Measurements from ENCODE around the gene TNFAIP8. TPM values are rescaled to one million over a fixed set of nuclear protein-coding genes. Genes with fewer than 3 reads are reported as not detected.

The TNFAIP8 gene
- total RNA-seq, 2 donors from 2014 or later, result 29.6 to 39.5 TPM

DNA sequence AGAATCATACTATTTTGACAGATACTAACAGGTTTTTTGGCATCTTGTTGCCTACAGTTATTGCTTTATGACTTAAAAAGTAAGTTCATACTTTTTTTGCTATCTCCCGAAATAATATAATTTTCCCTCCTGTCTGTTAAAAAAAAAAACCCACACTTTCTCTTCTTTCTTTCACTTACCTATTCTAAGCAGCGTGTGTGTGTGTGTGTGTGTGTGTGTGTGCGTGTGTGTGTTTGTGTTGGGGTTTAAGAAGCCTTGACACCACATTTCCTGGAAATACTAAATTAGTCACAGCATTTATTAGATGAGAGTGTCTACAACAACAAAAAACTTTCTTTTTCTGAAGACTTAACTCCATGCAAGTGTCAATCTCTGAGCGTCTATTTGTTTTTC, 12.4 kb downstream of the TNFAIP8 start:
- Mint-ChIP-seq H3K36me3 (ENCODE audit: low read depth) (peaks cover 7% of the 10 kb centered on the region), H3K27ac (no peak overlapping the region)
- TF ChIP-seq, protein P1, sequence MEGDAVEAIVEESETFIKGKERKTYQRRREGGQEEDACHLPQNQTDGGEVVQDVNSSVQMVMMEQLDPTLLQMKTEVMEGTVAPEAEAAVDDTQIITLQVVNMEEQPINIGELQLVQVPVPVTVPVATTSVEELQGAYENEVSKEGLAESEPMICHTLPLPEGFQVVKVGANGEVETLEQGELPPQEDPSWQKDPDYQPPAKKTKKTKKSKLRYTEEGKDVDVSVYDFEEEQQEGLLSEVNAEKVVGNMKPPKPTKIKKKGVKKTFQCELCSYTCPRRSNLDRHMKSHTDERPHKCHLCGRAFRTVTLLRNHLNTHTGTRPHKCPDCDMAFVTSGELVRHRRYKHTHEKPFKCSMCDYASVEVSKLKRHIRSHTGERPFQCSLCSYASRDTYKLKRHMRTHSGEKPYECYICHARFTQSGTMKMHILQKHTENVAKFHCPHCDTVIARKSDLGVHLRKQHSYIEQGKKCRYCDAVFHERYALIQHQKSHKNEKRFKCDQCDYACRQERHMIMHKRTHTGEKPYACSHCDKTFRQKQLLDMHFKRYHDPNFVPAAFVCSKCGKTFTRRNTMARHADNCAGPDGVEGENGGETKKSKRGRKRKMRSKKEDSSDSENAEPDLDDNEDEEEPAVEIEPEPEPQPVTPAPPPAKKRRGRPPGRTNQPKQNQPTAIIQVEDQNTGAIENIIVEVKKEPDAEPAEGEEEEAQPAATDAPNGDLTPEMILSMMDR (conservative IDR thresholded peaks at IDR 0.05), result no peak

DNA sequence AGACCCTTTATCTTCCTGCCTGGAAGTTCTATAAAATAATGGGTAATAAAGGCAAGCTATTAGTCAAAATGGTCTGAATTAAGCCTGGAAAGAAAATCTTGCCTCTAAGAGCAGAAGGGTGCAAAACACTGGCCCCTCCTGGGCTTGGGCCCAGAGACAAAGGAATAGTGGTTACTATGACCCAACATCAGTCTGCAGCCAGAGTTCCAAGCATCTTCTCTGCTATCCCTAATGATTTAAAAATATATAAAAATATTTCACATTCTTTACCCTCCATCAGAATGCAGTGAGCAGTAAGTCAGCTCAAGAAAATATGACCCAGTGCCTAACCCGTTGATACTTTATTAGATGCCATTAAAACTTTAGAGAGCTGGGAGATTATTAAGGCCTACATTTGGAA, 14.7 kb downstream of the TNFAIP8 start:
- no peaks in the 10 kb centered on the region for H3K27me3 ChIP-seq (ENCODE audit: control insufficient read depth, insufficient read depth, low read length, poor library complexity, severe bottlenecking)
- Mint-ChIP-seq H3K4me1 (peaks cover 18% of the 10 kb centered on the region), H3K4me3 (no peak overlapping the region), H3K36me3 (ENCODE audit: low read depth) (peaks cover 4% of the 10 kb centered on the region), H3K27ac (no peak overlapping the region), H3K27me3 (ENCODE audit: insufficient read depth) (no peaks in the 10 kb centered on the region), H3K9me3 (no peaks in the 10 kb centered on the region)
- TF ChIP-seq, protein P1 (conservative IDR thresholded peaks at IDR 0.05), result no peak
- H3K4me1 ChIP-seq (ENCODE audit: control insufficient read depth, insufficient read depth, low read length), result no peaks in the 10 kb centered on the region
- 98 to 100% methylated on average over 1 of the region's 1 CpG for WGBS, 2 experiments (ENCODE audit: insufficient coverage in 1 of 2, insufficient read length in 1 of 2)
- no peak for DNase-seq
- H3K9ac ChIP-seq (ENCODE audit: extremely low read depth, low read length, poor library complexity, severe bottlenecking), result no peak overlapping the region
- no peak overlapping the region for H3K4me3 ChIP-seq (ENCODE audit: low read length)
- no peaks in the 10 kb centered on the region for H3K9me3 ChIP-seq (ENCODE audit: control insufficient read depth, low read length)
- peaks cover 18% of the 10 kb centered on the region for H3K36me3 ChIP-seq (ENCODE audit: control insufficient read depth, insufficient read depth, low read length)
- no peak overlapping the region for H3K27ac ChIP-seq (ENCODE audit: low read depth, low read length)

More for the DNA sequence above, 12.4 kb downstream of the TNFAIP8 start:
- H3K9me3 Mint-ChIP-seq, result no peaks in the 10 kb centered on the region
- H3K4me1 ChIP-seq (ENCODE audit: control insufficient read depth, insufficient read depth, low read length), result no peaks in the 10 kb centered on the region
- H3K9ac ChIP-seq (ENCODE audit: extremely low read depth, low read length, poor library complexity, severe bottlenecking), result no peak overlapping the region
- no peak for DNase-seq
- H3K27me3 ChIP-seq (ENCODE audit: control insufficient read depth, insufficient read depth, low read length, poor library complexity, severe bottlenecking), result no peaks in the 10 kb centered on the region
- no peak overlapping the region for H3K4me3 Mint-ChIP-seq
- H3K9me3 ChIP-seq (ENCODE audit: control insufficient read depth, low read length), result no peaks in the 10 kb centered on the region
- H3K36me3 ChIP-seq (ENCODE audit: control insufficient read depth, insufficient read depth, low read length), result peaks cover 11% of the 10 kb centered on the region
- no peak overlapping the region for H3K4me3 ChIP-seq (ENCODE audit: low read length)
- H3K4me1 Mint-ChIP-seq, result peaks cover 18% of the 10 kb centered on the region
- WGBS, 2 experiments (ENCODE audit: insufficient coverage in 1 of 2, insufficient read length in 1 of 2), result 100% methylated on average over 2 of the region's 4 CpGs; no CpG with 5 or more reads in 1 of the 2 experiments
- H3K27me3 Mint-ChIP-seq (ENCODE audit: insufficient read depth), result no peaks in the 10 kb centered on the region
- no peak overlapping the region for H3K27ac ChIP-seq (ENCODE audit: low read depth, low read length)

DNA sequence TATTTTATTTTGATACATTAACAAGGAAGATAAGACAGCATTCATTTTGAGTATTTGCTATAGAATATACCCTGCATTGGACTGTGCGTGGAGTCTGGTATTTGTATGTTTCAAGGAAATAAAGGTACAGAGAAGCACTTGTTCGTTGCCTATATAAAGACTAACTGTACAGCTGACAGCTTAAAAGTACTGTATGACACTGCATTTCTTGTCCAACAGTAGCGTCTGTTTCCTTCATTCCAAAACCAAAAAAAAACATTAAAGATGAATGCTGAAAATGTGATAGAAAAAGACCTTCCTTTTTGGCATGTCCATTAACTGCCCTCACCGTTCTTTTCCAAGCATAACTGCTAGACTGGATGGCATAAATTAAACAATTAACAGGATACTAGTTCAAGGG, 15.3 kb downstream of the TNFAIP8 start:
- H3K4me3 Mint-ChIP-seq, result no peak overlapping the region
- H3K36me3 Mint-ChIP-seq (ENCODE audit: low read depth), result peaks cover 4% of the 10 kb centered on the region
- Histone ChIP-seq H3K36me3 (ENCODE audit: control insufficient read depth, insufficient read depth, low read length) (peaks cover 18% of the 10 kb centered on the region), H3K9ac (ENCODE audit: extremely low read depth, low read length, poor library complexity, severe bottlenecking) (no peak overlapping the region), H3K4me3 (ENCODE audit: low read length) (no peak overlapping the region), H3K27ac (ENCODE audit: low read depth, low read length) (no peak overlapping the region), H3K9me3 (ENCODE audit: control insufficient read depth, low read length) (no peaks in the 10 kb centered on the region), H3K27me3 (ENCODE audit: control insufficient read depth, insufficient read depth, low read length, poor library complexity, severe bottlenecking) (no peaks in the 10 kb centered on the region), H3K4me1 (ENCODE audit: control insufficient read depth, insufficient read depth, low read length) (no peaks in the 10 kb centered on the region)
- H3K27ac Mint-ChIP-seq, result no peak overlapping the region
- no peaks in the 10 kb centered on the region for H3K9me3 Mint-ChIP-seq
- WGBS, 2 experiments (ENCODE audit: insufficient coverage in 1 of 2, insufficient read length in 1 of 2), result 95 to 100% methylated on average over 2 to 4 of the region's 4 CpGs
- DNase-seq, result no peak
- no peaks in the 10 kb centered on the region for H3K27me3 Mint-ChIP-seq (ENCODE audit: insufficient read depth)
- TF ChIP-seq, protein P1 (conservative IDR thresholded peaks at IDR 0.05), result no peak
- peaks cover 13% of the 10 kb centered on the region for H3K4me1 Mint-ChIP-seq
